ENCODE measurements around the gene CSPG5.

CSPG5 gene

DNA sequence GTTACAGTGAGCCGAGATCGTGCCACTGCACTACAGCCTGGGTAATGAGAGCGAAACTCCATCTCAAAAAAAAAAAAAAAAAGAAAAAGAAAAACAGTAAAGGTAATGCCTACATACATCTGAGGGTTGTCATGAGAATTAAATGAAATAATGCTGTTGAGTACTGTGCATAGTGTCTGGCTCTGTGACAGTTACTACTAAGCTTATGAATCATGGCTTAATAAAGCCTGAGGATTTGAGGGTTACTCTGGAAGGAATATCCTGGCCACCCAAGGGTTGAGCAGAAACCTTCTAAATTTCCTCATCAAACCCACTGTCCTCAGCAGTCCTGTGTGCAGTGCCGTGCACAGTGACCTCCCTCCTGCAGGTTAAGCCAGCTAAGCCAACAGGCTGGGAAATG lies 38.4 kb downstream of the CSPG5 start:
- DNase-seq (ENCODE audit: low read depth), result no peak

DNA sequence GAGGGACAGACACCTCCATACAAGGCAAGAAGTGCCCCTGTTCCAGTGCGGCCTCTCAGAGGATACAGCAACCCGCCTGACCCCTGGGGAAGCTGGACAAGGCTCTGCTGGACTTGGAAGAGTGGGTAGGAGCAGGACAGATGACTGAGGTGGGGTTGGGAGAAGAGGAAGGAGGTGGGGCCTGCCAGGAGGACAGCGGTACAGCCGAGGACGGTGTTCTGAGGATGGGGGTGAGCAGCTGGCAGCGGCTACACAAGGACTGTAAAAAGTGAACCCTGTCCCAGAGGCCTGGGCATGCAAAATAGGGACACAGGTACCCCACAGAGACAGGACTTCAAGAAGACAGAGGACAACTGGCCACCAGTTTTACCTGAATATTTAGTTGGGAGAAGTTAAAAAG lies 41.7 kb downstream of the CSPG5 start:
- no peak for DNase-seq (ENCODE audit: low read depth)

DNA sequence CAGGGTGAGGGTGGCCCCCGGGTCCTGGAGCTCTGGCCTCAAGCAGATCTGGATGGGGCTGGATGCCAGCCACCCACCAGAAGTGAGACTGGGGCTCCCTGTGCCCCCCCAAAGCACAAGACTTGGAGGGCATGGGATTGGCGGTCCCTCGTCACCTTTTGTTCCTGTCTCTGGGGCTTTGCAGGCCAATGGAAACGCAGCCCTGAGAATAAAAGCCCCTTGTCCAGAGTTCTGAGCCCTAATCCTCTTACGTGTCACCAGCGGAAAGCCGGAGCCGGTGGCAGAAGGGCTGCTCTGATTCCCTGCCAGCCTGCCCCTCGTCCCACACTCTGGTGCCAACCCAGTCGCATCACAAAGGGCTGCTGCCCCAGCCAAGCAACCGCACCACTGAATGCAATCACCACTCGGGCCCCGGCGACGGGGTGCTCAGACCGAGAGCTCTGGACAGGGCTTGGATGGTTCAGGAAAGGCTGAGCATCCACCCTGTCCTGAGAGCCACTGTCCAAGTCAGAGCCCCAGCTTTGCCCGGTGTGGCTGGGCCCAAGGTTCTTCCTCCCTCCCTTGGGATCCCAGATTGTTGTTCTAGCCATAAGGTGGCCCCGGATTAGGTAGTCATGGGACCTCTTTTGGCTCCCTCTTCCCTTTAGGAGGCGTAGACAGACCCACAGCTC lies 42.3 kb downstream of the CSPG5 start:
- no peak for DNase-seq (ENCODE audit: low read depth)

DNA sequence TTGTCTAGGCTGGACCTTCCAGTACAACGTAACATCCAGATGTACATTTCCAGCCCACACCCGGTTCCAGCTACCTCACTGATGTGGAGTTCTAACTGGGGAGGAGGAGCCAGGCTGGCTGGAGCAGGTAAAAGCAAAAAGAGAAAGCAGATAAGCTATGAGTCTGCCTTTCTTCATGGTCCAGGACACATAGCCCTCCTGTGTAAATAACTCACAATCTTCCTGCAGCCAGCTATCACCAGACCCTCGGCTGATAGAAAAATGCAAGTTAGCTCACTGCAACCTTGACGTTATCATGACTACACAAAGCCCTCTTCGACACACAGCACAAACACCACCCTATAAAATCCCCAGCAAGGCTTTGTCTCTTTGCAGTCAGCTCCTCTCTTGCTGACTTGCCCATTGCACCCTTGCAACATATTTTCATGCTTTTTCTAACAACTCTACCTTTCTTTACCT lies 44.6 kb downstream of the CSPG5 start:
- DNase-seq (ENCODE audit: low read depth), result no peak

DNA sequence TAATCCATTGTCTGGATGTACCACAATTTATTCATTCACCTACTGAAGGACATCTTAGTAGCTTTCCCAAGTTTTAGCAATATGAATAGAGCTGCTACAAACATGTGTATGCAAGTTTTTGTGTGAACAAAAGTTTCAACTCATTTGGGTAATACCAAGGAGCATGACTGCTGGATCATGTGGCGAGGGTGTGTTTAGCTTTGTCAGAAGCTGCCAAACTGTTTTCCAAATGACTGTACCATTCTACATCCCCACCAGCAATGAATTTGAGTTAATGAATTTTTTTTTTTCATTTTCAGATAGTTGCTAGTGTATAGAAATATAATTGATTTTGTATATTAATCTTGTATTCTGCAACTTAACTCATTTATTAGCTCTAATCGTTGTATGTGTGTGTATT lies 45.2 kb downstream of the CSPG5 start:
- no peak for DNase-seq (ENCODE audit: low read depth)

DNA sequence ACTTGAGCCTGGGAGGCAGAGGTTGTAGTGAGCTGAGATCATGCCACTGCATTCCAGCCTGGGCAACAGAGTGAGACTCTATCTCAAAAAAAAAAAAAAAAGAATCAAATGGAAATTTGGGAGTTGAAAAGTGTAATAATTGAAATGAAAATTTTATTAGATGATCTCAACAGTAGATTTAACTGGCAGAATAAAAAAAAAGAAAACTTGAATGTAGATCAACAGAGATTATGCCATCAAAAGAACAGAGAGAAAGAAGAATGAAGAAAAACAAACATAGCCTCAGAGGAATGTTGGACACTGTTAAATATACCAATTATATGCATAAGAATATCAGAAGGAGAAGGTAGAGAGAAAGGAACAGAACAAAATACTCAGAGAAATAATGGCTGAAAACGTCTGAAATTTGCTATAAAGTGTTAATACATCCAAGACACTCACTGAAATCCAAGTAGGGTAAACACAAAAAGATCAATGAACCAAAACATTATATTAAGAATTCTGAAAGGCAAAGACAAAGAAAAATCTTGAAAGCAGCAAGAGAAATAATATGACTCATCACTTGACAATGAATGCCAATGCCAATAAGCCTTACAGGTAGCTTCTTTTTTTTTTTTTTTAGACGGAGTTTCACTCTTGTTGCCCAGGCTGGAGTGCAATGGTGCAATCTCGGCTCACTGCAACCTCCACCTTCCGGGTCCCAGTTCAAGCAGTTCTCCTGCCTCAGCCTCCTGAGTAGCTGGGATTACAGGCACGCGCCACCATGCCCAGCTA lies 50.5 kb downstream of the CSPG5 start:
- no peak for DNase-seq (ENCODE audit: low read depth)

DNA sequence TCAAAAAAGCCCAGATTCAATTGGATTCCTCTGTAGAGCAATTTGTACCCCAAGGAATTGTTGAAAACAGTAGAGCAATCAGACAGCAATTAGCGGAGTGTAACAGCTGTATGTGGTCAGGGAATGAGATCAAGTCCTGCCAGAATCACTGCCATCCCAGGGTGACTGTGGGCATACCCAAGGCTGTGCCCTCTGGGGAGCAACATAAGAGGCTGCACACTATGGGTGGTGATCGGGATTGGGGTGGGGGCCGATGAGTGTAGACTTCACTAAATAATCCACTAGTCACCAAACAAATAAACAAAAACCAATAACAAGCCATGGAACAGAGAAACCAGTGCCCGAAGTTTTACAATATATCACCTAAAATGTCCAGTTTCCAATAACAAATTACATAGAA lies 53.0 kb downstream of the CSPG5 start:
- no peak for DNase-seq (ENCODE audit: low read depth)

DNA sequence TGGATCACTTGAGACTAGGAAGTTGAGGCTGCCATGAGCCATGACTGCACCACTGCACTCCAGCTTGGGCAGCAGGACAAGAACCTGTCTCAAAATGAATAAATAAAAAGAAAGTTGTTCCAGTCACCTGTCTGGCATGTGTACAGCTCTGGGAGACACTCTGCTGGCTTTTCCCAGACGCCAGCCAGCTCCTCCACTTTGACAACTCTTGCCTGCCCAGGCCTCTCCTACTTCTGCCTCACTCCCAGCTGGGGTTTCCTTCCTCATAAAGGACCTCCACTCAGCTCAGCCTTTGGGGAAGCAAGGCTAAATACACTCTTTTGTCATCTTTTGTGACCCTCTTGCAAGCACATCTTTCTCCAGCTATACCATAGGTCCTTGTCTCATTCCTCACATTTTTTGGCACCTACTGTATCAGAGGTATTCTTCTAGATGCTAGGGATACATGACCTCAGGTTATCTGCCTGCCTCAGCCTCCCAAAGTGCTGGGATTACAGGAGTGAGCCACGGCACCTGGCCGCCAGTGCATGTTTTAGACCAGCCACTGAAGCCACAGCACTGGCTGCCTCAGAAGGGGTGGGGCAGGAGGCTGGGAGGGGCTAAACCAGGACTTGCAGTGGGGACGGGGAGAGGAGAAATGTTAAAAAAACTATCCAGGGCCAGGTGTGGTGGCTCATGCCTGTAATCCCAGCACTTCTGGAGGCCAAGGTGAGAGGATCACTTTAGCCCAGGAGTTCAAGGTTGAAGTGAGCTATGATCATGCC lies 55.2 kb downstream of the CSPG5 start:
- no peak for DNase-seq (ENCODE audit: low read depth)

DNA sequence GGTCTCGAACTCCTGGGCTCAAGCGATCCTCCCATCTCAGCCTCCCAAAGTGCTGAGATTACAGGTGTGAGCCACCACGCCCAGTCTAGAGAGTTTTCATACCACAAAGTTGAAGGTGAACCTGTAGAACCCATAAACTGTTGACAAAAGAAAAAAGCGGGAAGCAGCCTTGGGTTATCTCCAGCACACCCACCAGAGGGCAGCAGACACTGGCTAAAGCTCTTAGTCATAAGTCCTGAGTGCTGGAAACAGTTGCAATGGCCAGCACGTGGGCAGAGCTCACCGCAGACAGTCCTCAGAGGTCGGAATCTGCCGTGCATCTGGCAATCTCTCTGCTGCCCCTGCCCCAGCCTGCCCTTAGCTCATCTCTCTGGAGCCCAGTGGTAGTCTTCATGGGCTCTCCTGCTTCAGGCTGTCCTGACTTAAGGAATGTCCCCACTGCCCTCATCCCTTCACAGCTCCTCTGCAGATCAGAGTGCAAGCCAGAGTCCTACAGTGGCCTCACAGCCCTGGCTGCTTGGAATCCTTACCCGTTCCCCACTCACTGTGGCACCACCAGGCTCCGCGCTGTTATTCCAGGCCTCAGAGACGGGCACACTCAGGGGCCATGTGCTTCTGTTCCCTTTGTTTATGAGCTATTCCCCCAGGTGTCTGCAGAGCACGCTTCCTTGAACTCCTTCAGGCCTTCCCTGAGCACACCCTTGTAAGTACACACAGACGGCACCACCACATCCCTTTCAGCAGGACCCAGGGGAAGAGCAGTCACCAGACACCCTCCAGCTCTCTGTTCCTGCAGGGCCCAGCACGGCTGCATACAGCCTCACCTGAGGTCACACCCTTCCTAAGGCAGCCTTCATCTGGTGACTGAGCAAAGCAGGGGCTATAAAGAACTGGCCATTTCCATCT lies 56.3 kb downstream of the CSPG5 start:
- DNase-seq (ENCODE audit: low read depth), result peak; percentile 46

DNA sequence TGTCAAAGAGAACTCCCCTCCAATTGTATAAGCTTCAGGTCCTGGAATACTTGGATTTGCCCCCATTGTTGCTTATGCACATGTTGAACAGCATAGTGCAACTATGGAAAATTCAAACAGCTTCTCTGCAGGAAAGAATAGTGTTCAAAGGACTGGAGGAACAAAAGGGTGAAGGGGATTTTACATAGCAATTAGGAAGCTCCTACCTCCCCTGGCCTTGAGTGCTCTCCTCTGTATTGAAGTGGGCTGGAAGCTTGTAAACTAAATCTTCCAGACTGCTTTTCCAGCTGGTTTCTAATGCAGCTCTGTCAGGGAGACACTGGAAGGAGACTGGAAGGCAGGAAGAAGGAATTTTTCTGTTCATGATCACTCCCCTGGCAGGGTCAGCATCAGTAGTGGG lies 57.9 kb downstream of the CSPG5 start:
- no peak for DNase-seq (ENCODE audit: low read depth)

DNA sequence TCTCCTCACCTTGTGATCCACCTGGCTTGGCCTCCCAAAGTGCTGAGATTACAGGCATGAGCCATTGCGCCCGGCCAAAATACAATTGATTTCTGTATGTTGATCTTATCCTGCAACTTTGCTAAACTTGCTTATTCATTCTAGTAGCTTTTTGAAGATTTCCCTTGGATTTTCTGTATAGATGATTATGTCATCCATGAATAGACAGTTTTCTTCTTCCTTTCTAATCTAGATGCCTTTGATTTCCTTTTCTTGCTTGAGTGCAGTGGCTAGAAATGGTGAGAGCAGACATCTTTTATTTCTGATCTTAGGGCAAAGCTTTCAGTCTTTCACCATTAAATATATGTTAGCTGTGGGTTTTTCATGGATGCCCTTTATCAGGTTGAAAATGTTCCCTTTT lies 60.7 kb downstream of the CSPG5 start:
- DNase-seq (ENCODE audit: low read depth), result no peak

DNA sequence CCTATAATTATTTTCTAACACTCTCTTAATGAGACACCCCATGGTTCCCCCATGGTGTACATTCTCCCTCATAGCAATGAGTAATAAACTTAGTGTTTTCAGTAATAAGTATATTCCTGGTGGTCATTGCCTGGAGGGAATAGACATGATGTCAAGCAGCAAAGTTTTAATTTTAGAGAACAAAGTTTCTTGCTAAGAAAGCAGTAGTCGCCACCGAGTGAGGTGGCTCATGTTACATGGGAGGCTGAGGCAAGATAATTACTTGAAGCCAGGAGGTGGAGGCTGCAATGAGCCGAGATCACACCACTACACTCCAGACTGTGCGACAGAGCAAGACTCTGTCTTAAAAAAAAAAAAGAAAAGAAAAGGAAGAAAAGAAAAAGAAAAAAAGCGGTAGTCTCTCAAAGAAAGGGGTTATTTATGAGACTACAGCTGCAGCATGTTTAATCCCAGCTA lies 62.8 kb downstream of the CSPG5 start:
- no peak for DNase-seq (ENCODE audit: low read depth)

DNA sequence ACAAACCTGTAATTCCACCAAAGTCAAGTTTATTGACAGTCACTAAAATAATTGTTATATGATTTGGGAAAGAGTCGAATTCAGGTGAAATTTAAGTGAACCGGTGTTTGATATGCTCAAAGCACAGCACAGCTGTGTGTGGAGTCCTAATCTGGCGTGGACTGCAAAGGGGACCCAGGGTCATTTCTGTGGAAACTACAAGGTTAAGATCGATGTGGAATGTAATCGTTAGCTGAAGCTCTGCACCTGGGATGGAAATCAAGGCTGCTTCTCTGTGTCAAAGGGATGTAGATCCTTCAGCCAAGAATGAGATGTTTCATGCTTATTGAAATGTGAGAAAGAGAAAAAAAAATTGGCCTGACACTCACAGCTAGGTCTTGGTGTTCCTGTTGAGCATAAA lies 63.6 kb downstream of the CSPG5 start:
- no peak for DNase-seq (ENCODE audit: low read depth)

DNA sequence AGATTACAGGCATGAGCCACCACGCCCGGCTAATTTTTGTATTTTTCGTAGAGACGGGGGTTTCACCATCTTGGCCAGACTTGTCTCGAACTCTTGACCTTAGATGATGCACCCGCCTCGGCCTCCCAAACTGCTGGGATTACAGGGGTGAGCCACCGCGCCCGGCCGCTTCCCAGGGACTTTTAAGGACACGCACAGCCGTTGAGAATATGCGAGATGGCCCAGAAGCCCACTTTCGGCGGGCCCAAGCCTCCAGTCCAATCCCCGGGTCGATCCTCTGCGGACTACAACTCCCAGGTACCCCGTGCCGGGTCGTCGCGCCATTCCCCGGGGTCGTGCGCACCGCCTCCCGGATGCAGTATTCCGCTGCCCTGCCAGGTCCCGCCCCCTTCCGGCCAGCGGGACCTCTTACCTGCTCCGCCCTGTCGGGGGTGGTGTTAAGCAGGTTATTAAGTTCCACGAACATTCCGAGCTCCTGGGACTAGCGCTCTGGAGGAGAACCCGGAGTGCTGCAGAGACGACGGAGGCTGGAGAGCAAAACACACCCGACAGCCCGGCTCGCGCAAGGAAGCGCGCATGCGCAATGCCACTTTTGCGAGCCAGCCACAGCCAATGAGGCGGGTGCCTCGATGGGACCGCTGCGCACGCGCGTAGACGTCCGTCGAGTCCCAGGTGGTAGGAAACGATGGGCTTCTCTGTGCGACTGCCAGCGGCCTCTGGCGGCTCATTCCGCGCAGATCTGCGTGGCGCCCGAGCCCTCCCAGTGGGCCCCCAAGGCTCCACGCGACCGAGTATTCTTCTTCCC lies 65.3 kb downstream of the CSPG5 start, which contains the start of gene ELP6:
Gene ELP6, minus strand, starts transcription at position 588 of the 805 bp plus-strand sequence. Its CDS starts 122 bp downstream, at position 466.
- DNase-seq (ENCODE audit: low read depth), result peak; percentile 95

DNA sequence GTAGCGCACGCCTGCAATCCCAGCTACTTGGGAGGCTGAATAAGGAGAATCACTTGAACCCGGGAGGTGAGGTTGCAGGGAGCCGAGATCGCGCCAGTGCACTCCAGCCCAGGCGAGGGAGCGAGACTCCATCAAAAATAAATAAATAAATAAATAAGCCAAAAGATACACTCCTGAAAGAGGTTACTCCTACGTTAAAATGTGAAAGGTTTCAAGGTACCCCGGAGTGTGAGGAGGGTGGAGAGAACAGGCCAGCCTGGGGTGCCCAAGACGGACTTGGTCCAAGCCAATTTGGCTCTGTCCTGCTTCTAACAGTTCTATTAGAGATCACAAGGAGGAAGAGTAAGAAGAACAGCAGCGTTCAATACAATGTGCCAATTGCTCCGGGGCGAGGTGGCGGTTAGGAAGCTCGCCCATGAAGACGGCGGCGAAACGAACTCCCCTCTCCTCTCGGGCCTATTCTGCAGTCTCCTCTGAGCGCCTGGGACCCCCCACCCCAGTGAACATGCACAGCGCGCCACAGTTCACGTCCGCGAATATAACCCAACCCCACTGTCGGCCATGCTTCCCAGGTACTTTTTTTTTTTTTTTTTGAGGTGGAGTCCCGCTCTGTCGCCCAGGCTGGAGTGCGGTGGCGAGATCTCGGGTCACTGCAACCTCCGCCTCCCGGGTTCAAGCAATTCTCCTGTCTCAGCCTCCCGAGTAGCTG lies 66.1 kb downstream of the CSPG5 start:
- peak; percentile 7 for DNase-seq (ENCODE audit: low read depth)

All from activated T-helper 1 cell treated with Interleukin-2 at 50 U/mL for 16 hours (primary cell).